K562 treated with DMSO at 1 percent for 48 hours (cell line): ENCODE results near the gene ZNF75A. TPM values are rescaled to one million over a fixed set of nuclear protein-coding genes. Genes with fewer than 3 reads are reported as not detected.

ENCODE experiments used
- total RNA-seq: library from RNA; unstranded; fragments of 300-600 nt; gene quantifications from 2 replicates; pipeline ENCODE4 v1.2.3, GENCODE V29; 2022; ENCODE audit warnings: low replicate concordance; ENCODE audit errors: extremely low read depth

The ZNF75A gene
- total RNA-seq: not detected in 2 replicates

GRCh38 chr16:3305109-3306068 is at the start of gene ZNF75A, which contains the start of gene TIGD7:
TSS of gene ZNF75A (plus strand) at chr16:3305497. CDS start at chr16:3308429, 2,932 bp downstream.
TSS of gene TIGD7 (minus strand) at chr16:3305430. CDS start at chr16:3300614, 4,816 bp downstream.

GRCh38 chr16:3256146-3256865 is 49.0 kb upstream of the ZNF75A start, which contains the start of gene MEFV:
TSS of gene MEFV (minus strand) at chr16:3256633. CDS start at chr16:3256587, 46 bp downstream.

GRCh38 chr16:3282730-3283542 is 22.4 kb upstream of the ZNF75A start, which contains the start of gene ZNF263:
TSS of gene ZNF263 (plus strand) at chr16:3283491. CDS start at chr16:3283819, 328 bp downstream.

GRCh38 chr16:3355589-3355988 is 50.3 kb downstream of the ZNF75A start, which contains the start of gene OR2C1:
TSS of gene OR2C1 (plus strand) at chr16:3355889. CDS start at chr16:3355941, 52 bp downstream.

Other genes starting within 250 kb of the ZNF75A start
- not detected in 2 replicates for gene IL32, start 239.9 kb upstream of the ZNF75A start, total RNA-seq
- not detected in 2 replicates for gene ZSCAN10, start 206.2 kb upstream of the ZNF75A start, total RNA-seq
- gene ZNF205, start 192.9 kb upstream of the ZNF75A start, total RNA-seq: not detected in 2 replicates
- not detected in 2 replicates for gene ZNF213, start 170.5 kb upstream of the ZNF75A start, total RNA-seq
- not detected in 2 replicates for gene OR1F1, start 117.3 kb upstream of the ZNF75A start, total RNA-seq
- not detected in 2 replicates for gene ZNF200, start 70.3 kb upstream of the ZNF75A start, total RNA-seq
- not detected in 2 replicates for gene MEFV, start 48.9 kb upstream of the ZNF75A start, total RNA-seq
- not detected in 2 replicates for gene ZNF263, start 22.0 kb upstream of the ZNF75A start, total RNA-seq
- not detected in 2 replicates for gene TIGD7, start 67 bp upstream of the ZNF75A start, total RNA-seq
- gene OR2C1, start 50.4 kb downstream of the ZNF75A start, total RNA-seq: not detected in 2 replicates
- gene ZSCAN32, start 95.5 kb downstream of the ZNF75A start, total RNA-seq: not detected in 2 replicates
- gene ZNF174, start 95.7 kb downstream of the ZNF75A start, total RNA-seq: not detected in 2 replicates
- gene ZNF597, start 138.0 kb downstream of the ZNF75A start, total RNA-seq: not detected in 2 replicates
- gene NAA60, start 138.2 kb downstream of the ZNF75A start, total RNA-seq: not detected in 2 replicates
- not detected in 2 replicates for gene C16orf90, start 190.0 kb downstream of the ZNF75A start, total RNA-seq
- gene CLUAP1, start 195.5 kb downstream of the ZNF75A start, total RNA-seq: not detected in 2 replicates